Hepatocyte (in vitro differentiated cells): Measurements from ENCODE around the gene FAM168B. TPM values are rescaled to one million over a fixed set of nuclear protein-coding genes. Genes with fewer than 3 reads are reported as not detected.

Experiments used
- DNase-seq: peaks from one replicate; pipeline ENCODE4 v3.0.0-alpha.2; 2016; ENCODE audit warnings: low spot score
- H2AFZ ChIP-seq: fragments of 200-600 bp; sonication (generic); 2 replicates; pipeline ENCODE4 v1.6.0; 2016; ENCODE audit warnings: antibody characterized with exemption, mild to moderate bottlenecking
- H3K27ac ChIP-seq: fragments of 200-600 bp; sonication (generic); 2 replicates; pipeline ENCODE4 v1.5.1; 2016; ENCODE audit warnings: mild to moderate bottlenecking
- H3K27me3 ChIP-seq: fragments of 200-600 bp; sonication (generic); 2 replicates; pipeline ENCODE4 v1.6.1; 2016
- H3K36me3 ChIP-seq: fragments of 200-600 bp; sonication (generic); replicated peaks from 2 replicates; pipeline ENCODE4 v1.5.1; 2016; ENCODE audit warnings: low read depth; ENCODE audit not compliant: insufficient read depth
- H3K4me1 ChIP-seq: fragments of 200-600 bp; sonication (generic); 2 replicates; pipeline ENCODE4 v1.5.1; 2016; ENCODE audit warnings: mild to moderate bottlenecking, moderate library complexity; ENCODE audit not compliant: insufficient read depth
- H3K4me2 ChIP-seq: fragments of 200-600 bp; sonication (generic); 2 replicates; pipeline ENCODE4 v1.6.0; 2016
- H3K4me3 ChIP-seq: fragments of 200-600 bp; sonication (generic); 2 replicates; pipeline ENCODE4 v1.5.1; 2016; ENCODE audit warnings: mild to moderate bottlenecking
- H3K79me2 ChIP-seq: fragments of 200-600 bp; sonication (generic); 2 replicates; pipeline ENCODE4 v1.6.0; 2017; ENCODE audit warnings: mild to moderate bottlenecking
- H3K9me2 ChIP-seq: fragments of 200-600 bp; sonication (generic); replicated peaks from 2 replicates; pipeline ENCODE4 v1.6.0; 2017; ENCODE audit warnings: mild to moderate bottlenecking; ENCODE audit not compliant: insufficient read depth
- H3K9me3 ChIP-seq: fragments of 200-600 bp; sonication (generic); 2 replicates; pipeline ENCODE4 v1.5.1; 2016; ENCODE audit warnings: low read depth, mild to moderate bottlenecking
- H4K20me1 ChIP-seq: fragments of 200-600 bp; sonication (generic); 2 replicates; pipeline ENCODE4 v1.6.0; 2016; ENCODE audit warnings: mild to moderate bottlenecking; ENCODE audit not compliant: insufficient read depth, poor library complexity, severe bottlenecking
- EZH2 ChIP-seq: fragments of 200-600 bp; sonication (generic); IDR thresholded peaks from 2 replicates; pipeline ENCODE4 v1.6.1; 2016; ENCODE audit warnings: antibody characterized with exemption, mild to moderate bottlenecking, borderline replicate concordance
- EZH2phosphoT487 ChIP-seq: fragments of 200-600 bp; sonication (generic); IDR thresholded peaks from one replicate; pipeline ENCODE4 v1.6.1; 2018; ENCODE audit warnings: antibody characterized with exemption, mild to moderate bottlenecking, low read depth, moderate library complexity; ENCODE audit not compliant: unreplicated experiment, severe bottlenecking
- WGBS: methylation state at CpG from one replicate; pipeline ENCODE4 v1.1.6; 2016; ENCODE audit warnings: low lambda C conversion rate; ENCODE audit errors: missing lambda C conversion rate; 5-methylcytosine and 5-hydroxymethylcytosine counted together
- polyA plus RNA-seq: library from polyadenylated mRNA; unstranded; fragments of >200 nt; fragmentation: Nextera tagmentation; extraction: Ambion mirVana; gene quantifications from 2 replicates; pipeline ENCODE4 v1.2.1, GENCODE V29; 2016
- total RNA-seq: library from RNA; depleted of rRNA; stranded (reverse); fragments of >200 nt; gene quantifications from 2 replicates; pipeline ENCODE4 v1.2.3, GENCODE V29; 2014
- TF ChIP-seq, protein P1 (sequence below): fragments of 200-600 bp; sonication (generic); IDR thresholded peaks from 2 replicates; pipeline ENCODE4 v1.5.1; 2016; ENCODE audit warnings: antibody characterized with exemption, mild to moderate bottlenecking; ENCODE audit not compliant: poor library complexity

The FAM168B gene
- total and polyA plus RNA-seq, 2 experiments from 2014 or later, result 40.0 to 123 TPM

GRCh38 chr2:131132729-131133128 is 39.5 kb upstream of the FAM168B start:
- Histone ChIP-seq H3K9me3 (no peaks in the 10 kb centered on the region), H3K27ac (no peak overlapping the region), H3K4me1 (no peaks in the 10 kb centered on the region), H4K20me1 (peaks cover 3% of the 10 kb centered on the region), H3K9me2 (no peaks in the 10 kb centered on the region), H2AFZ (no peak overlapping the region), H3K4me2 (no peak overlapping the region), H3K79me2 (peaks cover 21% of the 10 kb centered on the region), H3K4me3 (no peak overlapping the region), H3K27me3 (no peaks in the 10 kb centered on the region), H3K36me3 (no peaks in the 10 kb centered on the region)
- 95% methylated on average over 7 of the region's 8 CpGs for WGBS
- TF ChIP-seq EZH2phosphoT487, result no peak
- TF ChIP-seq, protein P1, sequence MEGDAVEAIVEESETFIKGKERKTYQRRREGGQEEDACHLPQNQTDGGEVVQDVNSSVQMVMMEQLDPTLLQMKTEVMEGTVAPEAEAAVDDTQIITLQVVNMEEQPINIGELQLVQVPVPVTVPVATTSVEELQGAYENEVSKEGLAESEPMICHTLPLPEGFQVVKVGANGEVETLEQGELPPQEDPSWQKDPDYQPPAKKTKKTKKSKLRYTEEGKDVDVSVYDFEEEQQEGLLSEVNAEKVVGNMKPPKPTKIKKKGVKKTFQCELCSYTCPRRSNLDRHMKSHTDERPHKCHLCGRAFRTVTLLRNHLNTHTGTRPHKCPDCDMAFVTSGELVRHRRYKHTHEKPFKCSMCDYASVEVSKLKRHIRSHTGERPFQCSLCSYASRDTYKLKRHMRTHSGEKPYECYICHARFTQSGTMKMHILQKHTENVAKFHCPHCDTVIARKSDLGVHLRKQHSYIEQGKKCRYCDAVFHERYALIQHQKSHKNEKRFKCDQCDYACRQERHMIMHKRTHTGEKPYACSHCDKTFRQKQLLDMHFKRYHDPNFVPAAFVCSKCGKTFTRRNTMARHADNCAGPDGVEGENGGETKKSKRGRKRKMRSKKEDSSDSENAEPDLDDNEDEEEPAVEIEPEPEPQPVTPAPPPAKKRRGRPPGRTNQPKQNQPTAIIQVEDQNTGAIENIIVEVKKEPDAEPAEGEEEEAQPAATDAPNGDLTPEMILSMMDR, result no peak
- no peak for TF ChIP-seq EZH2
- no peak for DNase-seq

GRCh38 chr2:131130298-131130596 is 37.0 kb upstream of the FAM168B start:
- TF ChIP-seq EZH2phosphoT487, result no peak
- TF ChIP-seq EZH2, result no peak
- TF ChIP-seq, protein P1, result no peak
- Histone ChIP-seq H3K9me2 (no peaks in the 10 kb centered on the region), H3K4me2 (no peak overlapping the region), H3K4me1 (no peaks in the 10 kb centered on the region), H3K27ac (no peak overlapping the region), H3K27me3 (no peaks in the 10 kb centered on the region), H3K9me3 (no peaks in the 10 kb centered on the region), H3K4me3 (no peak overlapping the region), H2AFZ (no peak overlapping the region), H4K20me1 (peaks cover under 1% of the 10 kb centered on the region), H3K36me3 (no peaks in the 10 kb centered on the region), H3K79me2 (peaks cover 17% of the 10 kb centered on the region)
- 98% methylated on average over 2 of the region's 2 CpGs for WGBS
- no peak for DNase-seq

GRCh38 chr2:131127981-131128380 is 34.7 kb upstream of the FAM168B start:
- WGBS, result 94% methylated on average over 3 of the region's 3 CpGs
- H3K9me2 ChIP-seq, result no peaks in the 10 kb centered on the region
- no peaks in the 10 kb centered on the region for H3K9me3 ChIP-seq
- no peaks in the 10 kb centered on the region for H3K4me1 ChIP-seq
- peaks cover 18% of the 10 kb centered on the region for H4K20me1 ChIP-seq
- H2AFZ ChIP-seq, result no peak overlapping the region
- no peak overlapping the region for H3K27ac ChIP-seq
- peaks cover 35% of the 10 kb centered on the region for H3K79me2 ChIP-seq
- no peaks in the 10 kb centered on the region for H3K36me3 ChIP-seq
- DNase-seq, result no peak
- no peak overlapping the region for H3K4me3 ChIP-seq
- H3K27me3 ChIP-seq, result no peaks in the 10 kb centered on the region
- TF ChIP-seq, protein P1, result no peak
- TF ChIP-seq EZH2 (no peak), EZH2phosphoT487 (no peak)
- H3K4me2 ChIP-seq, result no peak overlapping the region

GRCh38 chr2:131127076-131127475 is 33.8 kb upstream of the FAM168B start:
- H3K9me3 ChIP-seq, result no peaks in the 10 kb centered on the region
- H3K9me2 ChIP-seq, result no peaks in the 10 kb centered on the region
- peaks cover 25% of the 10 kb centered on the region for H4K20me1 ChIP-seq
- H2AFZ ChIP-seq, result no peak overlapping the region
- DNase-seq, result no peak
- H3K27ac ChIP-seq, result no peak overlapping the region
- H3K4me1 ChIP-seq, result no peaks in the 10 kb centered on the region
- no peaks in the 10 kb centered on the region for H3K36me3 ChIP-seq
- 99% methylated on average over 3 of the region's 3 CpGs for WGBS
- H3K27me3 ChIP-seq, result no peaks in the 10 kb centered on the region
- no peak overlapping the region for H3K4me2 ChIP-seq
- H3K79me2 ChIP-seq, result peaks cover 44% of the 10 kb centered on the region
- no peak overlapping the region for H3K4me3 ChIP-seq
- TF ChIP-seq, protein P1, result no peak
- no peak for TF ChIP-seq EZH2phosphoT487
- no peak for TF ChIP-seq EZH2
